Stimulated activated CD4-positive, alpha-beta T cell treated with anti-CD3 and anti-CD28 coated beads, Interleukin-12 subunit alpha, Interleukin-12 subunit beta, amount 100 ng/mL, for 48 hours (primary cell): ENCODE measurements around the gene C3orf33.

Source experiments
- DNase-seq, 3 donors: peaks; one replicate each; pipeline ENCODE4 v3.0.0-alpha.2; 2020; ENCODE audit warnings: low read depth in 2 of 3, low spot score in 1 of 3

Gene C3orf33

DNA sequence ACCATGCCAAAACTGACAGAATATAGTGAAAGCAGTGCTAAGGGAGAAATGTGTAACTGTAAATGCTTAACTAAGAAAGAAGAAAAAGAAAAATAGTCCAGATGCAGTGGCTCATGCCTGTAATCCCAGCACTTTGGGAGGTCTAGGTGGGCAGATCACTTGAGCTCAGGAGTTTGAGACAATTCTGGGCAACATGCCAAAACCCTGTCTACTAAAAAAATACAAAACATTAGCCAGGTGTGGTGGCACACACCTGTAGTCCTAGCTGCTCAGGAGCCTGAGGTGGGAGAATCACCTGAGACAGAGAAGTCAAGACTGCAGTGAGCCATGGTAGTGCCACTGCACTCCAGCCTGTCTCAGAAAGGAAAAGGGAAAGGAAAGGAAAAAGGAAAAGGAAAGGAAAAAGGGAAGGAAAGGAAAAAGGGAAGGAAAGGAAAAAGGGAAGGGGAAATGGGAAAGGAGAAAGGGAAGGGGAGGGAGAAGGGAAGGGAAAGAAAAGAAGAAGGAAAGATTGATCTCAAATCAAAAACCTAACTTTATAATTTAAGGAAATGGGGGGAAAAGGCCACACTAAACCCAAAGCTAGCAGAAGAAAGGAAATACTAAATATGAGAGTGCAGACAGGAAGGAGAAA lies 20.3 kb downstream of the C3orf33 start:
- DNase-seq: no peak

DNA sequence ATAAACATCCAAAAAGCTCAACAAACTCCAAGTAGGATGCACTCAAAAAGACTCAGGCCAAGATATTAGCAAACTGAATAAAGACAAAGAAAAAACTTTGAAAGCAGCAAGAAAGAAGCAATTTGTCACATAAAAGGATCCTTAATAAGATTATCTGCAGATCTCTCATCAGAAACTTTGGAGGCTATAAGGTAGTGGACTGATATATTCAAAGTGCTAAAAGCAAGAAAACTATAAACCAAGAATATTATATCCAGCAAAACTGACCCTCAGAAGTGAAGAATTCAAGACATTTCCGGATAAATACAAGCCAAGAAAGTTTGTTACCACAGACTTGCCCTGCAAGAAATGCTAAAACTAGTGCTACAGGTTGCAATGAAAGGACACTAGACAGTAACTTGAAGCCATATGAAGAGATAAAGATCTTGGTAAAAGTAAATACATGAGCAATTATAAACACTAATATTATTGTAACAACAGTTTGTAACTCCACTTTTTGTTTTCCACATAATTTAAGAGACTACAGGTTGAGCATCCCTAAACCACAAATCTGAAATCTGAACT lies 23.6 kb downstream of the C3orf33 start:
- DNase-seq: no peak

DNA sequence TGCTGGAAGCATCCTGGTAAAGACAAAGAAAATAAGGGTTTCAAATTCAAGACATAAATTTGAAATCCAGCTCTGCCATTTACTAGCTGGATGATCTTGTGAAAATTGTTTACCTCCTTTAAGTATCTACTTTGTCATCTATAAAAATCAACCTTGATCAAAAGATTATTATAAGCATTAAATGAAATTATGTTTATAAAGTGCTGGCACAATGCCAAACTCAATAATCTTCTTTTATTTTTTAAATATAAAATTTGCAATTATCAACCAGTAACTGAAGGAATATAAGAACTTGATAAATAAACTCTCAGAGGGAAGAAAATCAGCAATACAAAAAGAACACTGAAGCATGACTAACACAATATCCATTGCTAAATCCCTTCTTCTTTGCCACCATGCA lies 25.8 kb downstream of the C3orf33 start:
- DNase-seq: no peak

DNA sequence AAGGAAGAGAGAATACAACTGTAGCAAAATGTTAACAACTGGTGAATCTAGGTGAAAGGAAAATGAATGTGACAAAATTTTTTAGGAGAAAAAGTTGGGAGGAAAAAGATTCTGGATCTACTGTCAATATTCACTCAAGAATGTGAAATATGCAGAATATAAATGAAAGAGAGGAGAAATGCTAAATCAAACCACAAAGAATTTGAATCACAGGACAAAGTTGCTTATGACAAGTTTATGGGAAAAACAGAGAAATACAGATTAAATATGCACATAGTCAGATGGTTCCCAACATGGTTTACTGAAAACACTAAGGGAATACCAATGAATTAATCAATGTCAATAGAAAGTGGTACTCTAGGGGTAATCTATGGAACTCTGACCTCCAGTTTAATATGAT lies 27.6 kb downstream of the C3orf33 start:
- no peak for DNase-seq

DNA sequence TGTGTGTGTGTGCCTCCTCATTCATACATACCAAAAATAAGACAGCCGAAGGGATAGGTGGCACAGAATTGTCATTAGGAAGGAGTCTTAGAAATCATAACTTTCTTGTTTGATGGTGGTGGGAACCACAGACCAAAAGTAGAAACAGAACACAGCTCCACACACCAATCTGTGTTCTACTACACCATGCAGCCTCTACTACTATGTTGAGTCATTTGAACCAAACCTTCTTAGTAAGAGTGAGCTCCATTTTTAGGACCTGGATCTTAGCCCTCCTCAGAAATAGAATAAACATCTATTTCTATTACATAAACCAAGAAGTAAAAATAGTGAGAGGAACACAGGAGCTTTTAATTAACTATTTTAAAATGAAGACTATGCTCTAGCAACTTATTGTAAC lies 33.3 kb downstream of the C3orf33 start:
- no peak for DNase-seq

DNA sequence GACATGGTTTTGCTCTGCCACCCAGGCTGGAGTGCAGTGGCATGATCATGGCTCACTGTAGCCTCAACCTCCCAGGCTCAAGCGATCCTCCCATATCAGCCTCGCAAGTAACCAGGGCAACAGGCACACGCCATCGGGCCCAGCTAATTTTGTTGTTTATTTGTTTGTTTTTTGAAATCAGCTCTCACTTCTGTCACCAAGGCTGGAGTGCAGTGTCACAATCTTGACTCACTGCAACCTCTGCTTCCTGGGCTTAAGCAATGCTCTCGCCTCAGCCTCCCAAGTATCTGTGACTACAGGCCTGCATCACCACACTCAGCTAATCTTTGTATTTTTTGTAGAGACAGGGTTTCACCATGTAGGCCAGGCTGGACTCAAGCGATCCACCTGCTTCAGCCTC lies 35.0 kb downstream of the C3orf33 start:
- DNase-seq: no peak

DNA sequence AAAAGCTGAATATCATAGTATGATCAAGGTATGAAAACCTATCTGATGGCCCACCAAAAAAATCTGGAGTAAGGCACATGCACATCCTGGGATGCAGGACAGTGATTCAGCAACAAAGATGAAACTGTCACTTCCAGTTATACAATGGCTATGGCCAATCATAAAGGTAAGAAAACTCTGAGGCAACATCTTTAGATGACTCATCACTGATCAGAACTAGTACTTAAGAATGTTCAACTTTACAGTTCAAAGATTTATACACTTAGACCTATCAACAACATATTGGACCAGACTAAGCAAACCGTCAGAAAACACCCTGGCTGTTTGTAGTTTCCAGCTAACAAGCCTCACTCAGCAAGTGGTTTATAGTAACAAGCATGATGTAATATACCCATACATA lies 39.9 kb downstream of the C3orf33 start:
- no peak for DNase-seq

DNA sequence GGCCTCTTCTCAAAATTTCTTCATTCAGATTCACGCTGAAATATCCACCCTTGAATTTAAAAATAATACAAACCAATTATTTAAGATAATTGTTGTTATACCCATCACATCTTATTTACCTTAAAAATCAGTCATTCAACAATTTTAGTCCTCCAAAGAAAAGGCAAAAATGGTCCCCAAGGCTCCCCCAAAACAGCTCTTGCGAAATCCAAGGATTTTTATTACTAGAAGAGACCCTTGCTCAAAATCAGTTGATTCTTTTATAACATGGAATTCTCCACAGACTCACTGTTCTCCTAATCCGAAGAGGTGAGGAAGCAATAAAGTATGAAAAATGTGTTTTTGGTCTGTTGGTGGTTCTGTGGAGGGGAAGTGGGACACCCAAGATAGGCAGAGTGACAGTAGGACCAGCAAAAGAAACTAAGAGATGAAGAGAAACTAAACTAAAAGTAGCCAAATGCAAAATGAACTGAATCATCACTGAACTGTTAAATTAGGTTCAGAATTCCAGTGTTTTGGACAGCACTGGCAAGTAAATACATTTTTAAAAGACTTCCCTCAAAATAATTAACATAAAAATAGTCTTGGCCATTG lies 42.1 kb downstream of the C3orf33 start:
- DNase-seq: no peak

DNA sequence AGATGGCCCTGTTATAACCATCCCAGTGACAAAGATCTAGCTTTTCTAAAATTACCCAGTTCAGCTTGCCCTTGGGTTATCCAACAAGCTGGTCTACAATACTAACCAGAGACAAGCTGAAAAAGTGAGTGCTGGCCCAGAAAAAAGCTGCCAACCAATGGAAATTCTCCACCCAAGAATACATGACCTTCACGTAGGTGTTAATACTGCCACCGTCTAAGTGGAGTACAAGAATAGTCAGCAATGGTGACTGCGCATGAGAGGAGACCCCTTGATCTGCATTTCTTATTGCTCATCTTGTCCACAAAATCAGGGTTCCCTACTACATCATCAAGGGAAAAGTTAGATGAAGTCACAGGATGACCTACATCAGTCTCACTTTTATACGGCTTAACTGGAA lies 45.4 kb downstream of the C3orf33 start:
- no peak for DNase-seq

DNA sequence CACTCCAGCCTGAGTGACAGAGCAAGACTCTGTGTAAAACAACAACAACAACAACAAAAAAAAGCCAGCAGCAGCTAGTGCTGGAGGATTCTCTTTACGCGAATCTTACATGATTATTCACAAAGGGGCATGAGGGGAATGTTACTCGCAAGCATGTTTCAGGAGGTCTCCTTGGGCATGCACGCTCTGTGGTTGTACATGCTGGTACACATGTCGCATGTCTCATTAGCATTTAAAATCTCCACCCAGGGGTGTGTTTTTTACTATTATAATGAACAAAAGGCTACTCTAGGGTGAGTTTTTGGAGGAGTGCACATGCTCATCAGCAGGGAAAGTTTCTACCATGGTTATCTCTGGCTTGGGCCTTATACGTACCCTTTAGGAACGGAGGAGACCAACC lies 48.5 kb downstream of the C3orf33 start:
- no peak for DNase-seq

DNA sequence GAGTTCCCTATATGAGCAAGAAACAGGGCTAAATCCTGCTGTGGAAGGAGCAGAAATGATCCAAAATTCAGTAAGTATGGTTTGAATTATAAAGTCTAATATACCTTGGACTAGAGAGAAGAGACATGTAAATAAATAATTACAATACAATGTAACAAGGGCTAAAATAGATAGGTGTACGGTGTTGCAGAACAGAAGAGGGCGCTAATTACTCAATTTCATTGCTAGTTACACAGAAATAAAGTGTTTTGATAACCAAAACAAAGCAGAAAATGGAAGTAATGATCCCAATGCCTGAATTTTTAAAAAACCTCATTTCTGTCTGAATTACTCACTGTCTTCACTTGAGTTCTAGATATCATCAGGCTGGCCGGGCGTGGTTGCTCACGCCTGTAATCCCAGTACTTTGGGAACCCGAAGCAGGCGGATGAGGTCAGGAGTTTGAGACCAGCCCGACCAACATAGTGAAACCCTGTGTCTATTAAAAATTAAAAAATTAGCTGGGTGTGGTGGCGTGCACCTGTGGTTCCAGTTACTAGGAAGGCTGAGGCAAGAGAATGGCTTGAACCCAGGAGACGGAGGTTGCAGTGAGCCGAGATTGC lies 52.9 kb downstream of the C3orf33 start:
- DNase-seq: no peak

DNA sequence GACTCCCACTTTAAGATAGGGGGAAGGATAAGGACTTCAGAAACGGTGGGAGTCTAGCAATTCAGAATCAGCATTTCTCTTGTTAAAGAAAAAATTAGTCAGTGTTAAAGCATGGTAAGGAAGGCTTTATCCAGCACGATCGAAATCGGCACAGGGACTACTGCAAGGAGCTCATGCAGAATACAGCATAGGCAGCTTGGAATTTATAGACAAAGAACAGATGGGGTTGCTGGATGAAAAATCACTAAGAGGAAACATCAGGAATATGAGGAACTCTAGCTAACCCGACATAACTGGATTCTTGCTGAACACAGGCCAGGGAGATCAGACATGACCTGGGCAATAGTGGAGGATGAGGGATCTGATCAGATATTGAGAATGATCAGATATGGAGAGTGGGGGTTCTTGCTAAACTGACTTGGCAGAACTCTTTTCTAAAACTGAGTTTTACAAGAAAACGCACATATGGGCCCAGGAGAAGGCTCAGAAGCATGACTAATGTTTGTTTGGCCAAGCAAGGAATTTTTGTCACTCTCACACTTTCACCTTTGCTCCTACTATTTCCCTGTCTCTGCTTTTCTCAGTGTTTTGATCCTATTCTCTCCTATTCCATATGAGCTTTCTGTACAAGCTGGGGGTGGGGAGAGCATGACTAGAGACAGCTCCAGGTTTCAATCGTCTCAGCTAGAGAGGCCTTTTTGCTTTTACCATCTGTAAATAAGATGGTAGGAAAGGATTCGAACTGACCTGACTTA lies 57.3 kb downstream of the C3orf33 start:
- no peak for DNase-seq

DNA sequence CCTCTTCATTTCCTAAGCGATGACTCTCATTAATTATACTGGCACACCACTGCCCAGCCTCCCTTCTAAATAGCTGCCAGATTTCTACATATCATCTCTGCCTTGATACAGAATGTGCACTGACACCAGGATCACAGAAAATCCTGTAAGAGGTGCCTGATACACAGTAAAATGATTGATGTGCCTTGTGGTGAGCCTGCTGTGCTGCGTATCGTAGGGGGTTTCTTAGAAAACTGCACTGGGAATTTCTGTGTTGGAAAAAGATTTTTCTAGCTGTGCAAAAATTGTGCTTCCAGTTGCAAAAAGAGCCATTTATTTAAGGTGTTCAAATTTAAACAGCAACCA lies 58.2 kb downstream of the C3orf33 start:
- no peak for DNase-seq

DNA sequence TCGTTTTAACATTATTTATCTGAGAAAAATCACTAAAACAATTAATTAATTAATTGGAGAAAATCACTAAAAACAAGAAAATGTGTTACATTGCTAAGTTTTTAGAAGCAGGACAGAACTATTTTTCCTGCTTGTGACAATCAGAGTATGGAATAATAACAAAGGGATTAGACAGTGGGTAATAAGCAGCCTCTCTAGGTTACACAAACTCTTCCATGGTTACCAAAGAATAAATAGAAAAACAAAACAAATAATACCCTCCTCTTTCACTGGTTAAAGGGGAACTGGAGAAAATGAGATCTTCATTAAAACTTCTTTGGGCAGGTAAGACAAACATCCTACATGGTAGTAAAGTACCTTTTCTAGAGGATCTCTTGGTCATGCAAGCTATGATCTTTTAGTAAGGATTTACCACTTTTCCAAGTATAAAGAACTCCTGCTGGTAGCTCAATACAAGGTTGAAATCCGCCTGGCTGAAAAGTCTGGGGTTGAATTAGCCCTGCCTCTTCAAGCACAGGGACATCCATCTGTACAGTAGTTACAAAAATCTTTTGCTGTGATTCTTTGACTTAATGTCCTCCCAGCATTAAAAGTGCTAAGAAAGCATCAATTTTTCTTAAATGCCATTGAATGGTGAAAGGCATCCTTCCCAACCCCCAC lies 58.7 kb downstream of the C3orf33 start:
- DNase-seq: no peak

DNA sequence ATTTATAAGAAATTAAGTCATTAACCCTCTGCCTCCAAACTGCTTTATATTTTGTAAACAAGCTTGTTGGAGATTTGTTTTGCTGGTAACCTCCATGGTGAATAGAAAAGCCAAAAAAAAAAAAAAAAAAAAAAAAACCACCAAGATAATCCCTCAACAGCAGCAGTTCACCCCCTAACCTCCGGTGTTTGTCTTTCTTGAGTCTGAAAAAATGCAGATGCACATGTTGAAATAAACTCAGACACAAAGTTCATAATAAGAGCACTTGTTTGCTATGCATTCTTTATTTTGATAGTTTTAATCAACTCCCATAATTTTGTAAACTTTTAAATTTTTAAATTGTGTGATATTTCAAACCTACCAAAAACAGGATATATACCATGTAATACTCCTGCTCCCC lies 59.4 kb downstream of the C3orf33 start:
- no peak for DNase-seq

DNA sequence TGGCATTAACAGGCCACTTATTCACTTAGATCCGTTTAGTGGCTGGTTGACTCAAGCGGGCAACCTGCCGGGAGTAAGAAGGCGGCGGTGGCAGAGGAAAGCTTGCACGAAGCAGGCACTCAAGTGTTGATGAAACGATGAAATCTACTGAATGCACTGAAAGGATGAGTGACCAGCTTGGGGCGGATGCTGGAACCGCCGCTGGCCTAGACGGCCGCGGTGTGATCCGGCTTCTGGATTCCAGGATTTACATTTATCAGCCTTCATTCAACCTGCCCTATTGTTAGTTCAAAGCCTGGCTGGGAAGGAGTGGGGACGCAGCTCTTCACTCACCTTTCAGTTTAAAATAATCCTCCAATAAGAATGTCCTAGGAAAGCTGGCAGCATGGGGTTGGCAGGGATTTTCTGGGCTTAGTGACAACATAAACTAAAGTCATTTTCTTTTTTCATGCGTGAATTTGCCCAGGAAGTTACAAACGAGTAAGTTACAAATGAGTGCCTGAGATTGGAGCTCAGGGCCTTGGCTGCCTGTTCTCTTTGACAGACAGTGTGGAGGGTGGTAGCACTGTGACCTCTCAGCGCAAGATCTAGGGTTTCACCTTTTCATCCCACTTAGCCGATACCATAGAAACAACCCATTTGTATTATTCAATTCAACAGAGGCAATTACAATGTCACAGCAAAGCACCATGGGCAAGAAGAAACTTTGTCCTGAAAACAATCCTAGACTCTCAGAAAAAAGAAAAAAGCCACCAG lies 60.1 kb downstream of the C3orf33 start:
- no peak for DNase-seq

DNA sequence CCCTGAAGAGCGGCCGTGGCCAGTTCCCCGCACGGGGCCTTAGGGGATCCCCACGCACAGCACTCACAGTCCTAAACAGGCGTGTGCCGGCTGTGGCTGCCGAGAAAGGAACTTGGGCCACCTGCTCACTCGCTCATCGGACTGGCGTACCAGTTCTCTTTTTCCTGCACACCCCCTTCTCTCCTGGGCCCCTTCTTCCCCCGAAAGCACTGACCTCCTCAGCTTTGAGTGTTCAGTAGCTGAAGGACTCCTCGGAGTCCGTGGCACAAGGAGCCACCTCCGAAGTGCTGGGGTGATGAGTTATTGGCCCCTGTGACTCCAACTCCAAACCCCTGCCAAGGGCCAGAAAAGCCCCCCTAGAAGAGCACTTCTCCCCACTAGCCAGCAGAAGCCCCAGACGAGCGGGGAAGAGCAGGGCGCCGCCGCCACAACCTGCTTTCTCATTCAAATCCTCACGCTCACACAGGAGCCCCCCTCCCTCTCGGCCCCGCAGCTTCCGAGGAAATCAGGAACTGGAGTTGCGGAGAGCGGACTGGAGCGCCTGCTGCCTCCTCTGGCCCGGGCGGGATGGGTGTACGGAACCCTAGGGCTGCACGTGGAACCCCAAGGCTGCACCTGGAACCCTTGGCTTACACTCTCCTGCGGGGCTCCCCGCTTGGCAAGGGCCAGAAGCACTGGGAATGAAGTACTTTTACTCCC lies 61.3 kb downstream of the C3orf33 start, which contains the start of gene PLCH1:
Gene PLCH1, minus strand, starts transcription at position 446 of the 699 bp plus-strand sequence. CDS start 40,847 bp downstream, outside the sequence.
- DNase-seq: peak in 2 of 3 donors; percentile 29 to 40

DNA sequence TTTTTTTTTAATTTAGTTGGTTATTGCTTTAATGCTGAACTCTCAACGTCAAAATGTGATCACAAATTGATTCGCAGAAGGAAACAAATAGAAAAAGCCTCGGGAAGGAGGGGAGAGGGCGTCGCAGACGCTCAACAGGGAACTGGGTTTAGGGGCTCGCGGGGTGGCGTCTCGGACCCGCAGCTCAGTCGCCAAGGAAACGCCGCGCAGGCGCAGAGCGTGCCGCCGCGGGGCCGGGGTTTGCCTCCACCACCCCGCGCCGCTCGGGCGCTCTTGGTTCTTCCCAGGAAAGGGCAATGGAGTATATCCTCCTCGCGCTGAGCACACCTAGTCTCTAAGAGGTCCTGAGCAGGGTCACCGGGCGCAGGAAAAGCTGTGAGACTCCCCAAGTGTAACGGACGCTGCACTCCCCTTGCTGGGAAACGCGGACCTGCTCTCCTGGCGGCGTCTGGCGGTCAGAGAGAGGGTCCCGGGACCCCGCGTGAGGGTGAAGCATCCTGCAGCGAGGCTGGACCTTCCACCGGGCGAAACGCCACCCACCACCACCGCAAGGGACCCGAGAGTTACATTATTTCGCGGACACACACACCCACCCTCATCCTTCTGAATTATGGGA lies 62.0 kb downstream of the C3orf33 start:
- DNase-seq: peak in 1 of 3 donors; percentile 37

DNA sequence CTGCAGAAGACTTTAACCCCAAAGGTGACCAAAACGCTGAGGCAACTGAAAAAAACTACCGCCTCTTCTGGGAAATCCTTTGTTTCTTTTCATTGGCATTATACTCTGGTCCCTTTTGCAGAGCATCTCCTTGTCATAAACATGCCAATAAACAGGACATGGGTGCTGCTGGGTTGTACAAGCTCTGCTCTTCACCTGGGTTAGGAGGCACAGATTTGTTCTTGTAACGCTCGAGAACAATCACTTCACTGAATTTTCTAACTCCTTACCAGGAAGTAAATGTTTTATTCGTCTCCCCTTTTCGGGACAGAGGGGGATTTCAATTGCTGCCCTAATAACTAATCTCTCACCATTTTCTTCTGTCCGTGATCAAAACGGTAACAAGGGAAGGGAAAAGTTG lies 62.5 kb downstream of the C3orf33 start:
- DNase-seq: no peak
